GM23338 (cell line): ENCODE measurements around the gene PRUNE2.
"Not testable (repeated sequence)": the region's sequence is repeated elsewhere in the genome, so short reads cannot be mapped to it uniquely, and the experiment has no call there.

Experiments
- CREB1 ChIP-seq: fragments of 250-450 bp; sonication (Bioruptor Pico); IDR thresholded peaks from 2 replicates; pipeline ENCODE4 v1.5.0; 2020; ENCODE audit warnings: low read depth, mild to moderate bottlenecking, moderate library complexity
- CTCF ChIP-seq, 2 experiments: fragments of 200-600 bp in 1 of 2; sonication (generic) in 1 of 2; conservative IDR thresholded peaks; 2 replicates each; pipeline versions ENCODE4 v1.5.1 to v1.6.1; 2016 to 2017; ENCODE audit warnings: antibody characterized with exemption in 2 of 2, low read depth in 2 of 2, mild to moderate bottlenecking in 2 of 2, moderate library complexity in 1 of 2
- ETS1 ChIP-seq: IDR thresholded peaks from 2 replicates; pipeline ENCODE4 v1.6.1; 2016; ENCODE audit warnings: antibody characterized with exemption
- EZH2 ChIP-seq: fragments of 200-600 bp; sonication (generic); IDR thresholded peaks from one replicate; pipeline ENCODE4 v1.8.0; 2017; ENCODE audit warnings: antibody characterized with exemption, mild to moderate bottlenecking, low read depth; ENCODE audit not compliant: unreplicated experiment
- EZH2phosphoT487 ChIP-seq: fragments of 200-600 bp; sonication (generic); IDR thresholded peaks from one replicate; pipeline ENCODE4 v1.8.1; 2018; ENCODE audit warnings: antibody characterized with exemption; ENCODE audit not compliant: unreplicated experiment
- NANOG ChIP-seq: IDR thresholded peaks from 2 replicates; pipeline ENCODE4 v1.6.1; 2016; ENCODE audit warnings: antibody characterized with exemption, borderline replicate concordance
- POLR2AphosphoS5 ChIP-seq: IDR thresholded peaks from 2 replicates; pipeline ENCODE4 v1.6.1; 2016; ENCODE audit warnings: antibody characterized with exemption, low read depth
- REST ChIP-seq: IDR thresholded peaks from one replicate; pipeline ENCODE4 v1.6.1; 2018; ENCODE audit warnings: antibody characterized with exemption; ENCODE audit not compliant: unreplicated experiment
- STAT1 ChIP-seq: IDR thresholded peaks from one replicate; pipeline ENCODE4 v1.6.1; 2016; ENCODE audit warnings: antibody characterized with exemption; ENCODE audit not compliant: unreplicated experiment
- ZNF331 ChIP-seq: fragments of 250-450 bp; sonication (Bioruptor Pico); IDR thresholded peaks from 2 replicates; pipeline ENCODE4 v1.5.0; 2020; ENCODE audit warnings: low read depth, mild to moderate bottlenecking, moderate library complexity

- TF ChIP-seq POLR2AphosphoS5; EZH2phosphoT487; CTCF (conservative IDR thresholded peaks at IDR 0.05; ENCODE audit: low read depth in 2 of 2); NANOG; EZH2; CREB1; REST; ZNF331; ETS1; STAT1: not testable (repeated sequence)
Measured at GRCh38 chr9:76593961-76594735, 311.8 kb downstream of the PRUNE2 start.
